Bone marrow (tissue), 2 donors: ENCODE measurements around the gene RGSL1.

Experiments used
- DNase-seq, 2 donors: peaks; one replicate each; lab custom pipeline; 2025; lab: John Stamatoyannopoulos, UW

The RGSL1 gene

GRCh38 chr1:182450087-182450486, at the start of gene RGSL1:
Gene RGSL1 (plus strand): TSS chr1:182450146. CDS start chr1:182450166, 20 bp downstream.
- no peak for DNase-seq

GRCh38 chr1:182400567-182400966, 49.4 kb upstream of the RGSL1 start, which contains the start of gene TEDDM1:
Gene TEDDM1 (minus strand): TSS chr1:182400667. CDS start chr1:182400485, 182 bp downstream.
- no peak for DNase-seq

- DNase-seq, result no peak
These were observed 45.2 kb upstream of the RGSL1 start for GRCh38 chr1:182404781-182405180.

- DNase-seq, result no peak
These were observed 44.4 kb upstream of the RGSL1 start for GRCh38 chr1:182405578-182405977.

GRCh38 chr1:182406012-182406411, 43.9 kb upstream of the RGSL1 start:
- DNase-seq, result no peak

- no peak for DNase-seq
These were observed 42.2 kb upstream of the RGSL1 start for GRCh38 chr1:182407724-182408123.

GRCh38 chr1:182408435-182409075, 41.4 kb upstream of the RGSL1 start:
- DNase-seq, result no peak

GRCh38 chr1:182410138-182410537, 39.8 kb upstream of the RGSL1 start:
- DNase-seq, result no peak

- no peak for DNase-seq
These were observed 39.2 kb upstream of the RGSL1 start for GRCh38 chr1:182410620-182411273.

GRCh38 chr1:182413486-182413885, 36.5 kb upstream of the RGSL1 start:
- no peak for DNase-seq

GRCh38 chr1:182413969-182414368, 36.0 kb upstream of the RGSL1 start:
- no peak for DNase-seq

- no peak for DNase-seq
These were observed 34.2 kb upstream of the RGSL1 start for GRCh38 chr1:182415789-182416188.

- DNase-seq, result no peak
These were observed 23.2 kb upstream of the RGSL1 start for GRCh38 chr1:182426442-182427430.

GRCh38 chr1:182428043-182428442, 21.9 kb upstream of the RGSL1 start:
- DNase-seq, result no peak

- no peak for DNase-seq
These were observed 19.5 kb upstream of the RGSL1 start for GRCh38 chr1:182430263-182431068.

GRCh38 chr1:182431278-182431677, 18.7 kb upstream of the RGSL1 start:
- DNase-seq, result no peak

GRCh38 chr1:182433580-182433979, 16.4 kb upstream of the RGSL1 start:
- no peak for DNase-seq

- no peak for DNase-seq
These were observed 11.6 kb upstream of the RGSL1 start for GRCh38 chr1:182438326-182438725.

GRCh38 chr1:182441719-182442118, 8.2 kb upstream of the RGSL1 start:
- DNase-seq, result no peak

- no peak for DNase-seq
These were observed 7.6 kb upstream of the RGSL1 start for GRCh38 chr1:182442333-182442732.

GRCh38 chr1:182444497-182444896, 5.4 kb upstream of the RGSL1 start:
- no peak for DNase-seq
